Fibroblast of gingiva (primary cell): ENCODE data around the gene CCDC57.
"Not testable (repeated sequence)": the region's sequence is repeated elsewhere in the genome, so short reads cannot be mapped to it uniquely, and the experiment has no call there.

Experiments
- DNase-seq: peaks from one replicate; pipeline ENCODE4 v3.0.0-alpha.2; 2011; ENCODE audit warnings: low read depth

Gene CCDC57

GRCh38 chr17:82212331-82213250 lies at the start of gene CCDC57:
Gene CCDC57 (minus strand): TSS chr17:82212842. CDS start chr17:82201944, 10,898 bp downstream.
- DNase-seq: peak; percentile 76

- DNase-seq: no peak
Observed at GRCh38 chr17:82262344-82262743, 49.7 kb upstream of the CCDC57 start.

GRCh38 chr17:82259972-82260961 lies 47.6 kb upstream of the CCDC57 start:
- DNase-seq: not testable (repeated sequence)

- DNase-seq: no peak
Observed at GRCh38 chr17:82258555-82258954, 45.9 kb upstream of the CCDC57 start.

GRCh38 chr17:82257473-82257872 lies 44.8 kb upstream of the CCDC57 start:
- DNase-seq: peak; percentile 62

- no peak for DNase-seq
Observed at GRCh38 chr17:82256242-82256885, 43.7 kb upstream of the CCDC57 start.

- no peak for DNase-seq
Observed at GRCh38 chr17:82255402-82255972, 42.8 kb upstream of the CCDC57 start.

- not testable (repeated sequence) for DNase-seq
Observed at GRCh38 chr17:82254746-82255145, 42.1 kb upstream of the CCDC57 start.

- DNase-seq: not testable (repeated sequence)
Observed at GRCh38 chr17:82254096-82254495, 41.5 kb upstream of the CCDC57 start.

- no peak for DNase-seq
Observed at GRCh38 chr17:82253179-82253544, 40.5 kb upstream of the CCDC57 start.

GRCh38 chr17:82252511-82253178 lies 40.0 kb upstream of the CCDC57 start:
- DNase-seq: no peak

- DNase-seq: no peak
Observed at GRCh38 chr17:82250868-82251500, 38.3 kb upstream of the CCDC57 start.

- DNase-seq: no peak
Observed at GRCh38 chr17:82249896-82250581, 37.4 kb upstream of the CCDC57 start.

GRCh38 chr17:82248815-82249674 lies 36.4 kb upstream of the CCDC57 start:
- no peak for DNase-seq

- no peak for DNase-seq
Observed at GRCh38 chr17:82247856-82248671, 35.4 kb upstream of the CCDC57 start.

GRCh38 chr17:82247182-82247823 lies 34.7 kb upstream of the CCDC57 start:
- no peak for DNase-seq

GRCh38 chr17:82246365-82247181 lies 33.9 kb upstream of the CCDC57 start:
- DNase-seq: peak; percentile 54
